AG09309 (cell line): ENCODE data around the gene KLHL29.

ENCODE experiments used
- DNase-seq: peaks from one replicate; pipeline ENCODE4 v3.0.0-alpha.2; 2010; ENCODE audit warnings: low read depth
- H3K4me3 ChIP-seq: 2 replicates; pipeline ENCODE4 v1.5.1; 2011; ENCODE audit warnings: mild to moderate bottlenecking, low read depth, low read length, moderate library complexity; ENCODE audit not compliant: control insufficient read depth
- CTCF ChIP-seq: IDR thresholded peaks from 2 replicates; pipeline ENCODE4 v1.5.1; 2011; ENCODE audit warnings: mild to moderate bottlenecking, low read depth, low read length, inconsistent platforms; ENCODE audit not compliant: insufficient read depth, control insufficient read depth; ENCODE audit errors: missing control alignments

The KLHL29 gene

GRCh38 chr2:23526835-23527790, 142.1 kb downstream of the KLHL29 start:
- DNase-seq = no peak
- H3K4me3 ChIP-seq = no peak overlapping the region
- no peak for TF ChIP-seq CTCF

- no peak for TF ChIP-seq CTCF
- H3K4me3 ChIP-seq = no peak overlapping the region
- DNase-seq = no peak
These were observed 143.2 kb downstream of the KLHL29 start for GRCh38 chr2:23528171-23528570.

- DNase-seq = no peak
- no peak overlapping the region for H3K4me3 ChIP-seq
- no peak for TF ChIP-seq CTCF
These were observed 143.7 kb downstream of the KLHL29 start for GRCh38 chr2:23528690-23529089.

- TF ChIP-seq CTCF = no peak
These were observed 144.7 kb downstream of the KLHL29 start for GRCh38 chr2:23529659-23530058.

GRCh38 chr2:23530206-23530908, 145.4 kb downstream of the KLHL29 start:
- DNase-seq = no peak
- TF ChIP-seq CTCF = no peak
- H3K4me3 ChIP-seq = no peak overlapping the region

More at GRCh38 chr2:23529659-23530058, 144.7 kb downstream of the KLHL29 start:
- no peak overlapping the region for H3K4me3 ChIP-seq
- no peak for DNase-seq

- no peak for DNase-seq
- H3K4me3 ChIP-seq = no peak overlapping the region
- no peak for TF ChIP-seq CTCF
These were observed 145.9 kb downstream of the KLHL29 start for GRCh38 chr2:23530909-23531276.
